C4-2B (cell line): ENCODE data around the gene CCND1.

ENCODE experiments used
- ZFX ChIP-seq: fragments of 450-650 bp; IDR thresholded peaks from 2 replicates; pipeline ENCODE4 v1.6.1; 2017
- TF ChIP-seq, protein P1 (sequence below): fragments of 450-650 bp; conservative IDR thresholded peaks from 2 replicates; pipeline ENCODE4 v1.5.1; 2017; ENCODE audit warnings: mild to moderate bottlenecking

DNA sequence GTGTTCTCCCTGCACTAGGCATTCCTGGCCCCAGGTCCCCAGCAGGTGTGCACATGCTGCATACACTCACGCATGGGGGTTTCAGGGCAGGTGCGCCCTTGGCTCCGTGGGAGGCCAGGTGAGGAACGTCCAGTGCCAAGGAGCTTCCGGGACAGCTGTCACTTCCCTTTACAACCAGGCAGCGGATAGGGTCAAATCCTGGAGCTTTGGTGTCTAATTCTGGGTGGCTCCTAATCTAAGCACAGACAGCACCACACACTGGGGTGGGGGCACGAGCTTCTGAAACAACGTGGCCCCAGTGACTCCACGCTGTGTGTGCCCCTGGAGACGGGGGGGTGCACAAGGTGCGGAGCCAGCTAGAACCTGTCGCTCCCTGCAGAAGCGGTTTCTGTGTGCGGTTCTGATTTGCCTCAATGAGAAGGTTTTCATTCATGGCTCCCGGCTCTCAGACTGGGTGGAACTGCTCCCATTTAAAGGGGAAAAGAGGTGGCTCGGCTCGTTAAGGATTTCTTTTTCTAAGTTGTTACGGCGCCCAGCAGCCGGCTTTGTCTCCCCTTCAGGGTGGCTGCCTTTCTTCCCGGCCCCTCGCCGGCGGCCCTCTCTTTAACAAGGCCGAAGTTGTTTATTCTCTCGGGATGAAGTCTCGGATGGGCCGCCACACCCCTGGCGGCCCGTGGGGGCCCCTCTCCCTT, 5.0 kb downstream of the CCND1 start:
- TF ChIP-seq, protein P1, sequence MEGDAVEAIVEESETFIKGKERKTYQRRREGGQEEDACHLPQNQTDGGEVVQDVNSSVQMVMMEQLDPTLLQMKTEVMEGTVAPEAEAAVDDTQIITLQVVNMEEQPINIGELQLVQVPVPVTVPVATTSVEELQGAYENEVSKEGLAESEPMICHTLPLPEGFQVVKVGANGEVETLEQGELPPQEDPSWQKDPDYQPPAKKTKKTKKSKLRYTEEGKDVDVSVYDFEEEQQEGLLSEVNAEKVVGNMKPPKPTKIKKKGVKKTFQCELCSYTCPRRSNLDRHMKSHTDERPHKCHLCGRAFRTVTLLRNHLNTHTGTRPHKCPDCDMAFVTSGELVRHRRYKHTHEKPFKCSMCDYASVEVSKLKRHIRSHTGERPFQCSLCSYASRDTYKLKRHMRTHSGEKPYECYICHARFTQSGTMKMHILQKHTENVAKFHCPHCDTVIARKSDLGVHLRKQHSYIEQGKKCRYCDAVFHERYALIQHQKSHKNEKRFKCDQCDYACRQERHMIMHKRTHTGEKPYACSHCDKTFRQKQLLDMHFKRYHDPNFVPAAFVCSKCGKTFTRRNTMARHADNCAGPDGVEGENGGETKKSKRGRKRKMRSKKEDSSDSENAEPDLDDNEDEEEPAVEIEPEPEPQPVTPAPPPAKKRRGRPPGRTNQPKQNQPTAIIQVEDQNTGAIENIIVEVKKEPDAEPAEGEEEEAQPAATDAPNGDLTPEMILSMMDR: no peak
- no peak for TF ChIP-seq ZFX
